Activated CD4-positive, alpha-beta T cell treated with anti-CD3 and anti-CD28 coated beads, Interleukin-2, amount 10 ng/mL, durations not matched to agents 7 days and 5 days (primary cell): ENCODE results near the gene UBXN10. TPM values are rescaled to one million over a fixed set of nuclear protein-coding genes. Genes with fewer than 3 reads are reported as not detected.
A peak's percentile ranks its signal among the peaks of the same experiment; 100 is the strongest.

Experiments used
- CTCF ChIA-PET: fragments of 350-600 bp; sonication (Branson Sonifier 250); formaldehyde crosslinking; loops from one replicate; lab custom pipeline; 2021; ENCODE audit warnings: antibody characterized with exemption; lab: Charles Lee
- POLR2A ChIA-PET: fragments of 350-600 bp; sonication (Branson Sonifier 250); formaldehyde crosslinking; loops from one replicate; lab custom pipeline; 2021; ENCODE audit warnings: antibody characterized with exemption; lab: Charles Lee
- DNase-seq: peaks from one replicate; pipeline ENCODE4 v3.0.0-alpha.2; 2020
- H3K27ac Mint-ChIP-seq: one replicate; pipeline ENCODE4 v1.8.0; 2021; ENCODE audit warnings: mild to moderate bottlenecking, moderate library complexity, mixed read lengths
- H3K27me3 Mint-ChIP-seq: one replicate; pipeline ENCODE4 v1.8.0; 2021; ENCODE audit warnings: mixed read lengths
- H3K36me3 Mint-ChIP-seq: one replicate; pipeline ENCODE4 v1.8.0; 2021; ENCODE audit warnings: low read depth, mixed read lengths
- H3K4me1 Mint-ChIP-seq: one replicate; pipeline ENCODE4 v1.8.0; 2021; ENCODE audit warnings: mixed read lengths
- H3K4me3 Mint-ChIP-seq: one replicate; pipeline ENCODE4 v1.8.0; 2021; ENCODE audit warnings: mild to moderate bottlenecking, moderate library complexity, mixed read lengths
- H3K9me3 Mint-ChIP-seq: one replicate; pipeline ENCODE4 v1.8.0; 2021; ENCODE audit warnings: mixed read lengths
- total RNA-seq, 2 experiments: library from RNA; stranded (reverse); gene quantifications; one replicate each; pipeline ENCODE4 v1.2.3, GENCODE V29; 2021

Gene UBXN10
- total RNA-seq, 2 experiments from 2014 or later: 0.21 to 0.22 TPM

DNA sequence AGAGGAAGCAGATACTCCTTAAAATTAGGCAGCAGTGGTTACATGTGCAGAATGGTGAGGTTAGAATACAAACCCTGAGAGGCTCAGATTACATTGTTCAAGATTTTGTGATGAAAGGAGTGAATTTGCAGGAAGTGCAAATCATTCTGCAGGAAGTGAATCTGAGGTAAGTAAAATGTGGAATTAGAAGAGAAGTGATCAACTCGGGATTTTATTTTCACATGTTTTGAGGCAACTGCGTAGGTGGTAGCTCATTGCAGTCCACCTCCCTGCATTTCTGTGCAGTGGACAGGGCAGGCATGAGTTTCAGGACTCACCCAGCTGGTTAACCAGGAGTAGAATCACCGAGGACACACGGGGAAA lies 2.5 kb downstream of the UBXN10 start:
- peaks cover 44% of the 10 kb centered on the region for H3K27me3 Mint-ChIP-seq
- no peak overlapping the region for H3K4me3 Mint-ChIP-seq
- H3K36me3 Mint-ChIP-seq: no peaks in the 10 kb centered on the region
- DNase-seq: no peak
- no peak overlapping the region for H3K27ac Mint-ChIP-seq
- ChIA-PET CTCF (interaction anchor here (1.5 to 2.2 kb wide), 2 partner anchors 9 to 16 kb away, joined by 3 to 11 read pairs; no protein-coding TSS in a partner anchor), POLR2A (no interaction called here)
- no peaks in the 10 kb centered on the region for H3K9me3 Mint-ChIP-seq
- peaks cover 46% of the 10 kb centered on the region for H3K4me1 Mint-ChIP-seq

DNA sequence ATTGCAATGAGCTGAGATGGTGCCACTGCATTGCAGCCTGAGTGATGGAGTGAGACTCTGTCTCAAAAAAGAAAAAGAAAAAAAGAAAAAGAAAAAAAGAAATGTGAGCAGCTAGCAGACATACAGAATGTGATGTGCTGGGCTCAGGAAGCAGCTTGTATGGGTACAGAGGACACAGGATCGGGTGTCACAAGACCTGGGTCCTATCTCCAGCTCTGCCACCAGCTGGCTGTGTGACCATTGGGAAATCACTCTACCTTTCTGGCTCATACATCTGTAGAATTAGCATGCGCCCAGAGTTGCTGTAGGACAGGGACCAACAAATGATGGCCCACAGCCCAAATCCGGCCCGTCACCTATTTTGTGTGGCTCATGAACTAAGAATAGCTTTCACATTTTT lies 3.8 kb downstream of the UBXN10 start:
- Mint-ChIP-seq H3K36me3 (no peaks in the 10 kb centered on the region), H3K9me3 (no peaks in the 10 kb centered on the region), H3K4me3 (no peak overlapping the region), H3K27ac (no peak overlapping the region), H3K4me1 (peaks cover 35% of the 10 kb centered on the region), H3K27me3 (peaks cover 40% of the 10 kb centered on the region)
- POLR2A ChIA-PET: no interaction called here
- CTCF ChIA-PET: interaction anchor here (2.2 kb wide), 1 partner anchor 10 kb away, joined by 11 read pairs; no protein-coding TSS in a partner anchor
- no peak for DNase-seq

DNA sequence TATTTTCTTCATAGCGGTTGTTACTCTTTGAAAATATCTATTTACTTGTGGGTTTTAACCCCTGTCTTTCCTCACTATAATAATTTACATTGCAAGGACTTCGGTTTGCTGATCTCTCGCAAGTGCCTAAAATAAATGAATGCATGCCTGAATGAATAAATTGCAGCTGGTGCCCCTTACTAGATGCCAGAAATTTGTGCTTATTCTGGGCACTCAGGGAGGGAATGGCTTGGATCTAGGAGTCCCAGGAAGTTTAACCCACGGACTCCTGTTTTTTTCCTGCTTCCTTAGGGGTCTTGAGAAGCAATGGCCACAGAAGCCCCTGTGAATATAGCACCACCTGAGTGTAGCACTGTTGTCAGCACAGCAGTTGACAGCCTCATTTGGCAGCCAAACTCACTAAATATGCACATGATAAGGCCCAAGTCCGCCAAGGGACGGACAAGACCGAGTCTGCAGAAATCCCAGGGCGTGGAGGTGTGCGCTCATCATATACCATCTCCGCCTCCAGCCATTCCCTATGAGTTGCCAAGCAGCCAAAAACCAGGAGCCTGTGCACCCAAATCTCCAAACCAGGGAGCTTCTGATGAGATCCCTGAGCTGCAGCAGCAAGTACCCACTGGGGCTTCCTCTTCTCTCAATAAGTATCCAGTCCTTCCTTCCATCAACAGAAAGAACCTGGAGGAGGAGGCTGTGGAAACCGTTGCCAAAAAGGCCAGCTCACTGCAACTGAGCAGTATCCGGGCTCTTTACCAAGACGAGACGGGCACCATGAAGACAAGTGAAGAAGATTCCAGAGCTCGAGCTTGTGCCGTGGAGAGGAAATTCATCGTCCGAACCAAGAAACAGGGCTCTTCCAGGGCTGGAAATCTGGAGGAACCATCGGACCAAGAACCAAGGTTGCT lies 4.6 kb downstream of the UBXN10 start:
- Mint-ChIP-seq H3K27me3 (peaks cover 39% of the 10 kb centered on the region), H3K4me1 (peaks cover 26% of the 10 kb centered on the region), H3K4me3 (no peak overlapping the region), H3K9me3 (no peaks in the 10 kb centered on the region), H3K27ac (no peak overlapping the region), H3K36me3 (no peaks in the 10 kb centered on the region)
- POLR2A ChIA-PET: no interaction called here
- CTCF ChIA-PET: interaction anchor here (0.6 kb wide), 1 partner anchor 39 kb away, joined by 3 read pairs; no protein-coding TSS in a partner anchor
- DNase-seq: no peak

DNA sequence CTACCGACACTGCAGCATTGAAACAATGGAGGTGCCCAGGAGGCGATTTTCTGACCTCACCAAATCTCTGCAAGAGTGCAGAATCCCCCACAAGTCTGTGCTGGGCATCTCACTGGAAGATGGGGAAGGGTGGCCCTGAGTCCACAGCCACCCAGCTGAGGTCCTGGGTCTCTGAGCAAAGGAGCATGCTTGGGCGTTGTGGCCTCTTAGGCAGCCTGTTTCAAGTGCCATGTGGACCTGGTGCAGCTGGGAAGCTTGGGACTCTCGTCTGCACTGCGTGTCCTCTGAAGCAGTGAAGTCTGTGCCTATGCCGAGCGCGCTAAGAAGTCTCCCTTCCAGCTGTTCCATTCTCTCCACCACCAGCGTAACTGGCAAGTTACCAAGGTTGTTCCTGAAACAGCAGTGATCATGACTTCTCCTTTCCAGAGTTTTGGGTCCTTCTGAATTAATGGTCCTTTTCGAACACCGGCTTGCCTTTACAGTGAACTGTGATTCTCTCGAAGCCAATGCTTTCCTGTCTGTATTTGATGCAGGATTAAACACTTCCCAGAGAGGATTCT lies 5.5 kb downstream of the UBXN10 start:
- no peak overlapping the region for H3K4me3 Mint-ChIP-seq
- H3K36me3 Mint-ChIP-seq: no peaks in the 10 kb centered on the region
- no peaks in the 10 kb centered on the region for H3K9me3 Mint-ChIP-seq
- POLR2A ChIA-PET: no interaction called here
- no peak overlapping the region for H3K27ac Mint-ChIP-seq
- CTCF ChIA-PET: interaction anchor here (0.6 to 1.2 kb wide), 2 partner anchors 12 to 39 kb away, joined by 3 to 5 read pairs; no protein-coding TSS in a partner anchor
- peaks cover 23% of the 10 kb centered on the region for H3K4me1 Mint-ChIP-seq
- peaks cover 39% of the 10 kb centered on the region for H3K27me3 Mint-ChIP-seq
- no peak for DNase-seq

DNA sequence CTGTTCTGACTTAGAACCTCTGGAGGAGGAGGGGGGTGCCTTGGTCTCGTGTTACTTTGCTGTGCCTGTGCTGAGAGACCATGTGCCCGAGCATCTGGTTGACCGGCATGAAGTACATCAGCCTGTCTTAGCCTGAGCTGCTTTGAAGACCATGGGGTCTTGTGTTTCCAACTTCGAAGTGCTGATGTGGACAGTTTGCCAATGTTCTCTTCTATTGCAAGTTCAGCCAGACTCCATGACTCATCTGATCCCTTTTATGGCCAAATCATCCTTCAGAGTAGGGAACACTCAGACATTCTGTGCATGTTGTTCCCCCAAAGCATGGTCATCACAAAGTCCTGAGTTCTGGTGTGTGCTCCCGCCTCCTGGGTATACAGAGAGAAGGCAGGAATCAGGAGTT lies 6.5 kb downstream of the UBXN10 start:
- Mint-ChIP-seq H3K27me3 (peaks cover 42% of the 10 kb centered on the region), H3K4me3 (no peak overlapping the region)
- CTCF ChIA-PET: interaction anchor here (1.1 to 1.2 kb wide), 3 partner anchors 13 to 40 kb away, joined by 3 to 5 read pairs (median 3); no protein-coding TSS in a partner anchor

DNA sequence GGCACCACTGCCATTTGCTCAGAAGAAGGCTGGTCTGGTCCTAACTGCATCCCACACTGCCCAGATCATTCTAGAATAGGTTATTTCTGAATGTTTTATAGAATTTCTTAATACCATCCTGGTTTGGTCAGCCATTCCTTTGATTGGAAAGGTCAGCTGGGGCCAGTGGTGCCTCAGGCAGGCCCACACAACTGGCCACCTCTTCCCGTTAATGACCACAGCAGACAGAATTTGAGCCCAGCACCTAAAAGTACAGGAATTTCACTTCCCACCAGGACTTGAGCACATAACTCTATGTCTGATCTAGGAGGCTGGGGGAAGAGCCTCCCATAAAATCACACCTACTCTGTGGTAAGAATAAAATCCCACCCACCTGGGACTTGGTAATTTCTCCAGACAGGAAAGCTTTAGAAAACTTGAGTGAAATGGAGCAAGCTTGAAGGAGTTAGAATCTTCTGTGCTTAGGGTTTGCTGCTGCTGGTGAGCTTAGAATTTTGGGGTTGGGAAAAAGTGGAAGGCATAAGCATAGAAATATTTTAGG lies 7.0 kb downstream of the UBXN10 start:
- Mint-ChIP-seq H3K36me3 (no peaks in the 10 kb centered on the region), H3K27ac (no peak overlapping the region), H3K4me3 (no peak overlapping the region), H3K9me3 (no peaks in the 10 kb centered on the region), H3K4me1 (peaks cover 7% of the 10 kb centered on the region), H3K27me3 (peaks cover 41% of the 10 kb centered on the region)
- CTCF ChIA-PET: interaction anchor here (1.1 to 3.2 kb wide), 4 partner anchors 14 to 40 kb away, joined by 3 to 13 read pairs (median 6); no protein-coding TSS in a partner anchor
- DNase-seq: no peak
- POLR2A ChIA-PET: no interaction called here

More for the DNA sequence above, 6.5 kb downstream of the UBXN10 start:
- POLR2A ChIA-PET: no interaction called here
- Mint-ChIP-seq H3K9me3 (no peaks in the 10 kb centered on the region), H3K4me1 (peaks cover 13% of the 10 kb centered on the region), H3K27ac (no peak overlapping the region), H3K36me3 (no peaks in the 10 kb centered on the region)
- no peak for DNase-seq

DNA sequence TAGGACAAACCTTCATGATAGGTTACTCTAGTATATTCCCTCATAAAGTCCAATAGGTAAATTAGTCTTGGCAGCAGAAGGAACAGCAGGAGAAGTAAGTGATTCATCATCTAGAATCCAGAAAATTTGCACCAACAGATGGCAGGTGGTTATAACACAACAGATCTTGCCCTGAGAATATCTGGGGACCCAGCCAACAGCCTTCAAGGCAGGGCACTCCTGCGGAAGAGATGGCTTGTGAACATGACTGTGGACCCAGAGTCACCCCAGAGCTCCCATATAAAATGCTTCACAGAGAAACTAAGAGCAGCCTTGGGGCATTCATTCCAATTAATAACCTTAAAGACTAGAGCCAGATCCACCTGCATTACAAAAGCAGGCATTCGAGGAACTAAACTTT lies 8.3 kb downstream of the UBXN10 start:
- Mint-ChIP-seq H3K27me3 (peaks cover 39% of the 10 kb centered on the region), H3K9me3 (no peaks in the 10 kb centered on the region), H3K27ac (no peak overlapping the region), H3K36me3 (no peaks in the 10 kb centered on the region), H3K4me1 (no peaks in the 10 kb centered on the region), H3K4me3 (no peak overlapping the region)
- ChIA-PET CTCF (interaction anchor here (1.0 to 3.2 kb wide), 4 partner anchors 15 to 284 kb away, joined by 3 to 13 read pairs (median 6); no protein-coding TSS in a partner anchor), POLR2A (no interaction called here)
- no peak for DNase-seq

DNA sequence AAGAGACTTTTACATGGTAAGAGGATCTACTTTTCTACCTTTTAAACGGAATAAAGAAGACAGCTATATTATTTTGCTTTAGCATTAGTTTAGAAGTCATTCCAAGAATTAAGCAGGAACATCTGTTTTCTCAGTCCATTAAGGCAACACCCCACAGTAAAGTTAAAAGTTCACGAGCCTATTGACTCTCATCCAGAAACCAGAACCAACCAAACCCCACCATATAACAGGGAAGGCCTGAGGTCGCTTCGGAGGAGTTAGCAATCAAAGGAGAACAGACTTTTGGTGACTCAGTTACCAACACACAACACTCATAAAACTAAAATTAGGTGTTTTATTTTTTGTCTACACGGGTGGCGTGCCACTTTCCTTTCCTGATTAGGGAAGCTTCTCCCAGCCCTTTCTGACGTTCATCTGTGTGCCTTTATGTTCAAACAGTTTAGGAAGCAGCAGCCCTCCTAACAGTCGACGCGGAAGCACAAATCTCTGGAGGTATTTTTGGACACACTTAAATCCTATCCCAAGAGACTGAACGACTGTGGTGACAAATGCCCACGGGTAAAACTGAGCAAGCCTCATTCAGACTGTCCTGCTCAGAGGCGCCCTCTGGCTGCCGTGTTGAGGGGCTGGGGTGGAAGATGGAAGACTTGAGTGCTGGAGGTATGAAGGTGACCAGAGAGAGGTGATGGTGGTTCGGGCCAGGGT lies 9.0 kb downstream of the UBXN10 start:
- DNase-seq: peak; percentile 73
- CTCF ChIA-PET: interaction anchor here (0.9 to 3.2 kb wide), 6 partner anchors 15 to 43 kb away, joined by 3 to 14 read pairs (median 6); no protein-coding TSS in a partner anchor
- Mint-ChIP-seq H3K36me3 (no peaks in the 10 kb centered on the region), H3K4me1 (no peaks in the 10 kb centered on the region), H3K27me3 (peaks cover 37% of the 10 kb centered on the region), H3K9me3 (no peaks in the 10 kb centered on the region), H3K4me3 (no peak overlapping the region), H3K27ac (no peak overlapping the region)
- POLR2A ChIA-PET: no interaction called here

DNA sequence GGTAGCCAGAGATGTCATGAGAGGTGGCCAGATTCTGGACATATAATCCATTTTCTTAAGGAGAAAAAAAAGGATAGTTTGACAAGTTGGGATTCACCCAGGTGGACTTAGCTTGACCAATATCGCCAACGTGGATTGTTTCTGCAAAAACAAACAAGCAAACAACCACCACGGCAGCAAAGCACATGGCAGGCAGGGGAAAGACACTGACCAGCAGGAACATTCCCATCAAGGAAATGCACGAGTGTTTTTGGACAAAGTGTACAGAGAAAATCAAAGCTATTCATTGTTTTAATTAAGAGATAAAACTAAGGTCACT lies 9.5 kb downstream of the UBXN10 start:
- H3K27me3 Mint-ChIP-seq: peaks cover 37% of the 10 kb centered on the region
- no peak for DNase-seq
- no peak overlapping the region for H3K4me3 Mint-ChIP-seq
- ChIA-PET POLR2A (interaction anchor here (0.6 kb wide), 1 partner anchor 1244 kb away, joined by 3 read pairs; no protein-coding TSS in a partner anchor), CTCF (interaction anchor here (0.9 to 3.2 kb wide), 6 partner anchors 15 to 44 kb away, joined by 3 to 14 read pairs (median 6); no protein-coding TSS in a partner anchor)
- H3K27ac Mint-ChIP-seq: no peak overlapping the region
- no peaks in the 10 kb centered on the region for H3K36me3 Mint-ChIP-seq
- no peaks in the 10 kb centered on the region for H3K9me3 Mint-ChIP-seq
- no peaks in the 10 kb centered on the region for H3K4me1 Mint-ChIP-seq

DNA sequence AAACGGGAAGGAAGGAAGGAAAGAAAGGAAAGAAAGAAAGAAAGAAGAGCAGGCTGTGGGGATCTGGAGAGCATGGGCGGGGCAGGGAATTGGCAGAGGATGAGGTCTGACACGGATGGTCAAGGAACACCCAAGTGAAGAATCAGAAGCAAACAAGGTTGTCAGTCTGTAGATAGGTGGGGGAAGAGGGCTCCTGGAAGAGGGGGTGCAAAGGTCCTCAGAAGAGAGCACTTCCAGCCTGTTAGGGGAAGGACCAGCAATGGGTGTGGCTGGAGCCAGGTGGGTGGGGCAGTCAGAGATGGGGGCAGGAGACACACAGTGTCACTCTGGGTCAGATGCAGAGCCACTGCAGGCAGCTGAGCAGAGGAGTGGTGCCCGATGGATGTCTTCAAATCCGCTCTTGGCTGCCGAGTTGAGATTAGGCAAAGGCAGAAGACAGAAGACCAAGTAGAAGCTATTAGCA lies 11.5 kb downstream of the UBXN10 start:
- no peak overlapping the region for H3K4me3 Mint-ChIP-seq
- ChIA-PET CTCF (interaction anchor here (0.6 kb wide), 1 partner anchor 9 kb away, joined by 3 read pairs; no protein-coding TSS in a partner anchor), POLR2A (no interaction called here)
- DNase-seq: no peak
- H3K36me3 Mint-ChIP-seq: no peaks in the 10 kb centered on the region
- no peaks in the 10 kb centered on the region for H3K9me3 Mint-ChIP-seq
- H3K27me3 Mint-ChIP-seq: peaks cover 39% of the 10 kb centered on the region
- H3K27ac Mint-ChIP-seq: no peak overlapping the region
- no peaks in the 10 kb centered on the region for H3K4me1 Mint-ChIP-seq

DNA sequence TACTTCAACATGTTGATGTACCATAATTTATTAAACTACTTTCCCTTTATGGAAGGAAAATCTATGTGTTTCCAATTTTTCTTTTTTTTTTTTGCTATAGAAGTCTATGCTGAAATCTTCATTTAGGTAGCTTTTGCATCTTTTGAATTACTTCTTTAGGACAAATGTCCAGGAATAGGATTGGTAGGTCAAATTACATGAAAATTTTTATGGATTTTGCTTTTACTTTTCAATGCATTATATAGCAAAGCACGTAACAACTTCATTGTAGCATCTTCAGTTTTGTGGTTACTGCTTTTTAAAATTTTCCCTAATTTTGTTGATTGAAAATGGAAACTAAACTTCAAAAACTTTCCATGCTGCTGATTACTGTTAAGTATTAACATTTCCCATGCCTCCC lies 12.4 kb downstream of the UBXN10 start:
- no peaks in the 10 kb centered on the region for H3K36me3 Mint-ChIP-seq
- POLR2A ChIA-PET: no interaction called here
- DNase-seq: no peak
- no peaks in the 10 kb centered on the region for H3K9me3 Mint-ChIP-seq
- CTCF ChIA-PET: no interaction called here
- H3K4me1 Mint-ChIP-seq: no peaks in the 10 kb centered on the region
- H3K27ac Mint-ChIP-seq: no peak overlapping the region
- H3K27me3 Mint-ChIP-seq: peaks cover 29% of the 10 kb centered on the region
- H3K4me3 Mint-ChIP-seq: no peak overlapping the region

DNA sequence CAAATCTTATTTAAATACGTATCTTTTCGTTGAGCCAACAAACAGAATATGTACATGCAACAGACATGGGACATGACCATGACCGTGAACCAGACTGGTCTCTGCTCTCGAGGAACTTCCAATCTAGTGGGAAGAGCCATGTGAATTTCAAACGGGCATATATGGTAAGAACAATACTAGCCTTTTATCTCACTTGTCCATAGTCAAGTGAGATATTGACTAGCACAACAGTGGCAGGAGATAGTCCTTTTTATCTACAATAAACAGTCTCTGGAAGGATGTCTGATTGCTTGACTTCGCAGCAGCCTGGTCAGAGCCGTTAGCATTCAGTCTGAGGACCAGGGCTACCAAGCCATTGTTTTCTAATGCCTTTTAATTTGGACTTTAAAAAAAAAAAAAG lies 13.0 kb downstream of the UBXN10 start:
- no peaks in the 10 kb centered on the region for H3K36me3 Mint-ChIP-seq
- H3K9me3 Mint-ChIP-seq: no peaks in the 10 kb centered on the region
- H3K4me3 Mint-ChIP-seq: no peak overlapping the region
- DNase-seq: no peak
- H3K27ac Mint-ChIP-seq: no peak overlapping the region
- ChIA-PET POLR2A (no interaction called here), CTCF (no interaction called here)
- H3K4me1 Mint-ChIP-seq: no peaks in the 10 kb centered on the region
- peaks cover 31% of the 10 kb centered on the region for H3K27me3 Mint-ChIP-seq
